Measurements from ENCODE around the gene KCNMA1. TPM values are rescaled to one million over a fixed set of nuclear protein-coding genes. Genes with fewer than 3 reads are reported as not detected.

KCNMA1 gene
- total RNA-seq, 1 donor from 2014 or later = 94.3 TPM

GRCh38 chr10:77387247-77387646, 250.4 kb downstream of the KCNMA1 start:
- Histone ChIP-seq H3K36me3 (no peaks in the 10 kb centered on the region), H3K4me1 (peaks cover 31% of the 10 kb centered on the region), H3K27me3 (no peaks in the 10 kb centered on the region), H3K4me3 (no peak overlapping the region), H3K27ac (no peak overlapping the region), H3K9me3 (no peaks in the 10 kb centered on the region)
- TF ChIP-seq POLR2A (IDR thresholded peaks at IDR 0.05) (no peak), POLR2AphosphoS5 (IDR thresholded peaks at IDR 0.05; ENCODE audit: insufficient read depth in 1 of 2, low read depth in 1 of 2) (no peak)
- TF ChIP-seq, protein P1, sequence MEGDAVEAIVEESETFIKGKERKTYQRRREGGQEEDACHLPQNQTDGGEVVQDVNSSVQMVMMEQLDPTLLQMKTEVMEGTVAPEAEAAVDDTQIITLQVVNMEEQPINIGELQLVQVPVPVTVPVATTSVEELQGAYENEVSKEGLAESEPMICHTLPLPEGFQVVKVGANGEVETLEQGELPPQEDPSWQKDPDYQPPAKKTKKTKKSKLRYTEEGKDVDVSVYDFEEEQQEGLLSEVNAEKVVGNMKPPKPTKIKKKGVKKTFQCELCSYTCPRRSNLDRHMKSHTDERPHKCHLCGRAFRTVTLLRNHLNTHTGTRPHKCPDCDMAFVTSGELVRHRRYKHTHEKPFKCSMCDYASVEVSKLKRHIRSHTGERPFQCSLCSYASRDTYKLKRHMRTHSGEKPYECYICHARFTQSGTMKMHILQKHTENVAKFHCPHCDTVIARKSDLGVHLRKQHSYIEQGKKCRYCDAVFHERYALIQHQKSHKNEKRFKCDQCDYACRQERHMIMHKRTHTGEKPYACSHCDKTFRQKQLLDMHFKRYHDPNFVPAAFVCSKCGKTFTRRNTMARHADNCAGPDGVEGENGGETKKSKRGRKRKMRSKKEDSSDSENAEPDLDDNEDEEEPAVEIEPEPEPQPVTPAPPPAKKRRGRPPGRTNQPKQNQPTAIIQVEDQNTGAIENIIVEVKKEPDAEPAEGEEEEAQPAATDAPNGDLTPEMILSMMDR (IDR thresholded peaks at IDR 0.05) = no peak
- no peak for DNase-seq (ENCODE audit: extremely low spot score in 2 of 2)
- intact Hi-C loops (cut with DNase I) = no loop called here

GRCh38 chr10:77386838-77387237, 250.8 kb downstream of the KCNMA1 start:
- H3K27ac ChIP-seq = no peak overlapping the region
- H3K9me3 ChIP-seq = no peaks in the 10 kb centered on the region
- H3K27me3 ChIP-seq = no peaks in the 10 kb centered on the region
- TF ChIP-seq, protein P1 (IDR thresholded peaks at IDR 0.05) = no peak
- no peak for TF ChIP-seq POLR2A (IDR thresholded peaks at IDR 0.05)
- TF ChIP-seq POLR2AphosphoS5 (IDR thresholded peaks at IDR 0.05; ENCODE audit: insufficient read depth in 1 of 2, low read depth in 1 of 2) = no peak
- intact Hi-C loops (cut with DNase I) = no loop called here
- H3K4me3 ChIP-seq = no peak overlapping the region
- no peak for DNase-seq (ENCODE audit: extremely low spot score in 2 of 2)
- peaks cover 30% of the 10 kb centered on the region for H3K4me1 ChIP-seq
- H3K36me3 ChIP-seq = no peaks in the 10 kb centered on the region

DNA sequence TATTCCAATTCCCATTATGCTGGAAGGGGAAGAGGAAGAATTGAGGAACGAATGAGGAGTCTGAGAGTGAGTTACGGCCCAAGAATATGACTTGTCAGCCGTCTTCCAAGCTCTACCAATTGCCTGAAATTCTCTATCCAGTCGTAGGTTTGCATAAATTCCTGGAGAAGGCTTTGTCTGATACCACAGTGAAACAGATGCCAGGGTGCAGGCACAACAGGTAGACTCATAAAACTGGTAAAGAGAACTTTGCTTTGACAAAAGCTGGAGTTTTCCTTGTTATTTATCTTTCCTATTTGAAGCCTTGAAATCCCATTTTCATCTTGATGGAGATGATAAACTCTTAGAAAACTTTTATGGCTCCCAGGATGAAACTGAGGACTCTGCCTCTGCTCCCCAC, 251.2 kb downstream of the KCNMA1 start:
- Histone ChIP-seq H3K36me3 (no peaks in the 10 kb centered on the region), H3K27me3 (no peaks in the 10 kb centered on the region), H3K4me3 (no peak overlapping the region), H3K4me1 (peaks cover 25% of the 10 kb centered on the region), H3K27ac (no peak overlapping the region), H3K9me3 (no peaks in the 10 kb centered on the region)
- TF ChIP-seq POLR2AphosphoS5 (IDR thresholded peaks at IDR 0.05; ENCODE audit: insufficient read depth in 1 of 2, low read depth in 1 of 2) = no peak
- TF ChIP-seq POLR2A (IDR thresholded peaks at IDR 0.05) = no peak
- TF ChIP-seq, protein P1 (IDR thresholded peaks at IDR 0.05) = no peak
- DNase-seq (ENCODE audit: extremely low spot score in 2 of 2) = no peak
- intact Hi-C loops (cut with DNase I) = no loop called here

GRCh38 chr10:77385315-77385714, 252.3 kb downstream of the KCNMA1 start:
- H3K4me1 ChIP-seq = peaks cover 15% of the 10 kb centered on the region
- H3K9me3 ChIP-seq = no peaks in the 10 kb centered on the region
- H3K4me3 ChIP-seq = no peak overlapping the region
- intact Hi-C loops (cut with DNase I) = no loop called here
- DNase-seq (ENCODE audit: extremely low spot score in 2 of 2) = no peak
- H3K27me3 ChIP-seq = no peaks in the 10 kb centered on the region
- no peak overlapping the region for H3K27ac ChIP-seq
- TF ChIP-seq, protein P1 (IDR thresholded peaks at IDR 0.05) = no peak
- no peak for TF ChIP-seq POLR2AphosphoS5 (IDR thresholded peaks at IDR 0.05; ENCODE audit: insufficient read depth in 1 of 2, low read depth in 1 of 2)
- no peak for TF ChIP-seq POLR2A (IDR thresholded peaks at IDR 0.05)
- H3K36me3 ChIP-seq = no peaks in the 10 kb centered on the region

DNA sequence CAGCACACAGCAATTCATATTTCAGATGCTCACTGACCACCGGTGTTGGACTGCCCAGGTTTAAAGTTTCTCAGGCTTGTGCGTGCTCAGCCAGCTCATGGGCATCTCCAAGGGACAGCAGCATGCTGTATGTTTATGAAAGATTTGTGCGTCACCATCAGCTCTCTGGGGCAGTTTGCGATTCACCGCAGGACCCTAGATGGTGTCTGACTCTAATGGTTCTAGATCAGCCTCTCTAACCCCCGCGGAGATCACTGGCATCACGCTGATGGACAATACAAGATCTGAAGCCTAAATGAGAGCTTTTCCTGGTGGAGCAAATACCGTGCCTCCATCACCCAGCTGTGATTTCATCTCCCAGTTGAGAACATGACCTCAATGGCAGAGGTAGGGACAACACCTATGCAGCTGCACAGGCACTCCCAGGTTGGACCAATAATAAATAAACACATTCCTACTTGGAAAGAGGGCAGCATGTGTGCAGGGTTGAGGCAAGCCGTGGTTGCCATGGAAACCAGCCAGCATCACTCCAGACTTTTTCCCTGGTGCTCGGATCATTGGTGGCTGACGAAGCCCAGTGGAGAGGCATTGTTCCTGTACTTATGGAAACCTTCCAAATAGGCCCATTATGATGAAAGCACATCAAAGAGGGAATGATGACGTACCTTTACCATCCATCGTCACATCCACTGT, 253.6 kb downstream of the KCNMA1 start:
- no peaks in the 10 kb centered on the region for H3K27me3 ChIP-seq
- intact Hi-C loops (cut with DNase I) = no loop called here
- DNase-seq (ENCODE audit: extremely low spot score in 2 of 2) = no peak
- peaks cover 11% of the 10 kb centered on the region for H3K4me1 ChIP-seq
- H3K36me3 ChIP-seq = no peaks in the 10 kb centered on the region
- TF ChIP-seq POLR2AphosphoS5 (IDR thresholded peaks at IDR 0.05; ENCODE audit: insufficient read depth in 1 of 2, low read depth in 1 of 2) (no peak), POLR2A (IDR thresholded peaks at IDR 0.05) (no peak)
- TF ChIP-seq, protein P1 (IDR thresholded peaks at IDR 0.05) = no peak
- no peak overlapping the region for H3K4me3 ChIP-seq
- no peaks in the 10 kb centered on the region for H3K9me3 ChIP-seq
- H3K27ac ChIP-seq = no peak overlapping the region

Data from vagina (tissue), 2 donors.